ENCODE measurements around the gene GALNT7. TPM values are rescaled to one million over a fixed set of nuclear protein-coding genes. Genes with fewer than 3 reads are reported as not detected.

GALNT7 gene
- polyA plus RNA-seq, 3 donors: 12.3 to 29.0 (median 19.7) TPM

DNA sequence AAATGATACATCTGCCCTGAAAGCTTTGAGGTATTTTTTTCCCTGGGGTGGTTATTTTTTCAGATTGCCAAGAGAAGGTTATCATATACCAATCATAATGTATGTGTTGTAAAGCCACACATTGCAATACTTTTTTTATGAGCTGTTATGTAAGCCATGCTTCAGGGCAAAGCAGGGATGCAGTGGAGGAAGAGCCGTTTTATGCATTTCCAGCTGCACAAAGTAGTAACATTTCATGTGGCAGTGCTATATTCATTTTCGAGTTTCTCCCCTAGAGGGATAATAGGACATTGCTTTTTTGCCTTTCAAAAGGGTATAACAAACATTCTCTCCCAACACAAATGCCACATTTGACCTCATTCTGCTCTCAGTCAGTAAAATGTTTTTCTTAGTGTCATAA, 68.5 kb downstream of the GALNT7 start:
- WGBS (ENCODE audit: insufficient coverage): no CpG with 5 or more reads among the region's 2 CpGs
- H3K9me3 Mint-ChIP-seq: no peaks in the 10 kb centered on the region
- Histone ChIP-seq H3K4me3 (replicated peaks in 1 of 3; ENCODE audit: low read depth in 2 of 3, low read length in 3 of 3) (no peak overlapping the region), H2AFZ (ENCODE audit: insufficient read depth, low read depth, low read length, poor library complexity, severe bottlenecking) (no peak overlapping the region), H3K79me2 (ENCODE audit: insufficient read depth, low read length) (peaks cover 78% of the 10 kb centered on the region), H4K20me1 (ENCODE audit: insufficient read depth, low read length) (peaks cover 70% of the 10 kb centered on the region), H3K4me1 (ENCODE audit: control insufficient read depth in 1 of 2, insufficient read depth in 2 of 2, low read length in 2 of 2) (peaks cover 0 to under 1% of the 10 kb centered on the region in 2 donors), H3K9ac (ENCODE audit: insufficient read depth, low read length, poor library complexity, severe bottlenecking) (no peak overlapping the region), H3K36me3 (replicated peaks in 1 of 2; ENCODE audit: control insufficient read depth in 1 of 2, insufficient read depth in 2 of 2, low read length in 2 of 2) (peaks cover 0 to 6% of the 10 kb centered on the region in 2 donors), H3K4me2 (replicated peaks; ENCODE audit: extremely low read depth, low read length, poor library complexity, severe bottlenecking) (no peak overlapping the region), H3K27me3 (ENCODE audit: control insufficient read depth in 2 of 2, insufficient read depth in 2 of 2, low read length in 2 of 2) (no peaks in the 10 kb centered on the region), H3K27ac (ENCODE audit: low read depth in 1 of 2, low read length in 2 of 2) (no peak overlapping the region), H3K9me3 (replicated peaks in 1 of 2; ENCODE audit: control insufficient read depth in 1 of 2, insufficient read depth in 1 of 2, low read length in 2 of 2) (no peaks in the 10 kb centered on the region)
- intact Hi-C loops (cut with micrococcal nuclease): no loop called here
- TF ChIP-seq, protein P1, sequence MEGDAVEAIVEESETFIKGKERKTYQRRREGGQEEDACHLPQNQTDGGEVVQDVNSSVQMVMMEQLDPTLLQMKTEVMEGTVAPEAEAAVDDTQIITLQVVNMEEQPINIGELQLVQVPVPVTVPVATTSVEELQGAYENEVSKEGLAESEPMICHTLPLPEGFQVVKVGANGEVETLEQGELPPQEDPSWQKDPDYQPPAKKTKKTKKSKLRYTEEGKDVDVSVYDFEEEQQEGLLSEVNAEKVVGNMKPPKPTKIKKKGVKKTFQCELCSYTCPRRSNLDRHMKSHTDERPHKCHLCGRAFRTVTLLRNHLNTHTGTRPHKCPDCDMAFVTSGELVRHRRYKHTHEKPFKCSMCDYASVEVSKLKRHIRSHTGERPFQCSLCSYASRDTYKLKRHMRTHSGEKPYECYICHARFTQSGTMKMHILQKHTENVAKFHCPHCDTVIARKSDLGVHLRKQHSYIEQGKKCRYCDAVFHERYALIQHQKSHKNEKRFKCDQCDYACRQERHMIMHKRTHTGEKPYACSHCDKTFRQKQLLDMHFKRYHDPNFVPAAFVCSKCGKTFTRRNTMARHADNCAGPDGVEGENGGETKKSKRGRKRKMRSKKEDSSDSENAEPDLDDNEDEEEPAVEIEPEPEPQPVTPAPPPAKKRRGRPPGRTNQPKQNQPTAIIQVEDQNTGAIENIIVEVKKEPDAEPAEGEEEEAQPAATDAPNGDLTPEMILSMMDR (IDR thresholded peaks at IDR 0.05): no peak
- no peak for DNase-seq
- peaks cover 0 to 2% (median 0%) of the 10 kb centered on the region in 3 donors for H3K27me3 Mint-ChIP-seq (ENCODE audit: low read depth in 3 of 3)
- no peak overlapping the region for H3K27ac Mint-ChIP-seq
- peaks cover 7 to 9% of the 10 kb centered on the region in 2 donors for H3K36me3 Mint-ChIP-seq
- peaks cover 7% of the 10 kb centered on the region for H3K4me1 Mint-ChIP-seq
- no peak overlapping the region for H3K4me3 Mint-ChIP-seq

DNA sequence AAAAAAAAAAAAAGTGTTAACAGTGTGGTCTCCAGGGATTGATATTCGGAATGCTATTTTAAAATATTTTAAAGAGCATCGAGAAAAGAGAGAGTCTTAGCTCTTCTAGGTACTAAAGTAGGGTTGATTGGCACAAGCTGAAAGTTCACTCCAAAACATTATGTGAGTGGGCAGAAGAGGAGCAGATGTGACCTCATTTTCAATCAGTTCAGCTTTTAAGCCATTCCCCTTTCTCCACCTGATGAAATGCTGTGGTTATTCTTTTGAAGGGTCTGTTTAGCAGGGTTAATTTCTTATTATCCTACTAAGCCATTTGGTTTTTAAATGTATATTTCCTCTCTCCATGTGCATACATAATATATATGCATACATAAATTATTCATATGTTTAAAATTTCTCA, 69.2 kb downstream of the GALNT7 start:
- TF ChIP-seq, protein P1 (IDR thresholded peaks at IDR 0.05): no peak
- Histone ChIP-seq H3K9ac (ENCODE audit: insufficient read depth, low read length, poor library complexity, severe bottlenecking) (no peak overlapping the region), H4K20me1 (ENCODE audit: insufficient read depth, low read length) (peaks cover 74% of the 10 kb centered on the region), H3K4me1 (ENCODE audit: control insufficient read depth in 1 of 2, insufficient read depth in 2 of 2, low read length in 2 of 2) (no peaks in the 10 kb centered on the region), H3K27me3 (ENCODE audit: control insufficient read depth in 2 of 2, insufficient read depth in 2 of 2, low read length in 2 of 2) (no peaks in the 10 kb centered on the region), H3K79me2 (ENCODE audit: insufficient read depth, low read length) (peaks cover 78% of the 10 kb centered on the region), H3K4me2 (replicated peaks; ENCODE audit: extremely low read depth, low read length, poor library complexity, severe bottlenecking) (no peak overlapping the region), H3K9me3 (replicated peaks in 1 of 2; ENCODE audit: control insufficient read depth in 1 of 2, insufficient read depth in 1 of 2, low read length in 2 of 2) (no peaks in the 10 kb centered on the region), H3K4me3 (replicated peaks in 1 of 3; ENCODE audit: low read depth in 2 of 3, low read length in 3 of 3) (no peak overlapping the region), H3K27ac (ENCODE audit: low read depth in 1 of 2, low read length in 2 of 2) (no peak overlapping the region), H2AFZ (ENCODE audit: insufficient read depth, low read depth, low read length, poor library complexity, severe bottlenecking) (no peak overlapping the region), H3K36me3 (replicated peaks in 1 of 2; ENCODE audit: control insufficient read depth in 1 of 2, insufficient read depth in 2 of 2, low read length in 2 of 2) (peaks cover 0 to 5% of the 10 kb centered on the region in 2 donors)
- Mint-ChIP-seq H3K36me3 (peaks cover 7 to 9% of the 10 kb centered on the region in 2 donors), H3K27ac (no peak overlapping the region), H3K9me3 (peaks cover 0 to 1% (median 0%) of the 10 kb centered on the region in 7 donors), H3K4me1 (peaks cover 9% of the 10 kb centered on the region), H3K27me3 (ENCODE audit: low read depth in 3 of 3) (peaks cover 0 to 2% (median 0%) of the 10 kb centered on the region in 3 donors), H3K4me3 (no peak overlapping the region)
- intact Hi-C loops (cut with micrococcal nuclease): no loop called here
- no CpG with 5 or more reads among the region's 2 CpGs for WGBS (ENCODE audit: insufficient coverage)
- no peak for DNase-seq
